GM06990 (cell line): ENCODE results near the gene MICAL3.

Experiments used
- DNase-seq: peaks from one replicate; pipeline ENCODE4 v3.0.0-alpha.2; 2011; ENCODE audit not compliant: insufficient read length; ENCODE audit errors: extremely low read depth
- H3K27me3 ChIP-seq: replicated peaks from 2 replicates; pipeline ENCODE4 v1.6.0; 2011; ENCODE audit warnings: low read length; ENCODE audit not compliant: control insufficient read depth, insufficient read depth
- H3K36me3 ChIP-seq: 2 replicates; pipeline ENCODE4 v1.5.1; 2011; ENCODE audit warnings: low read length; ENCODE audit not compliant: control insufficient read depth, insufficient read depth
- H3K4me3 ChIP-seq: replicated peaks from 2 replicates; pipeline ENCODE4 v1.5.1; 2011; ENCODE audit warnings: low read depth, mild to moderate bottlenecking, control low read depth, low read length
- CTCF ChIP-seq: IDR thresholded peaks from 2 replicates; pipeline ENCODE4 v1.5.1; 2011; ENCODE audit warnings: low read length, control low read depth, mild to moderate bottlenecking, inconsistent platforms; ENCODE audit not compliant: insufficient read depth, poor library complexity, severe bottlenecking

The MICAL3 gene

GRCh38 chr22:17836992-17837742 is 187.2 kb downstream of the MICAL3 start:
- TF ChIP-seq CTCF: no peak
- Histone ChIP-seq H3K27me3 (no peaks in the 10 kb centered on the region), H3K4me3 (no peak overlapping the region), H3K36me3 (no peaks in the 10 kb centered on the region)
- DNase-seq: no peak

GRCh38 chr22:17835256-17835655 is 189.1 kb downstream of the MICAL3 start:
- Histone ChIP-seq H3K27me3 (no peaks in the 10 kb centered on the region), H3K36me3 (no peaks in the 10 kb centered on the region), H3K4me3 (no peak overlapping the region)
- no peak for TF ChIP-seq CTCF
- DNase-seq: no peak

GRCh38 chr22:17833489-17833888 is 190.9 kb downstream of the MICAL3 start:
- no peaks in the 10 kb centered on the region for H3K36me3 ChIP-seq
- H3K27me3 ChIP-seq: no peaks in the 10 kb centered on the region
- no peak for TF ChIP-seq CTCF
- DNase-seq: no peak
- no peak overlapping the region for H3K4me3 ChIP-seq

GRCh38 chr22:17832665-17833064 is 191.7 kb downstream of the MICAL3 start:
- Histone ChIP-seq H3K27me3 (no peaks in the 10 kb centered on the region), H3K36me3 (no peaks in the 10 kb centered on the region), H3K4me3 (no peak overlapping the region)
- no peak for DNase-seq
- TF ChIP-seq CTCF: no peak

- Histone ChIP-seq H3K36me3 (no peaks in the 10 kb centered on the region), H3K27me3 (no peaks in the 10 kb centered on the region), H3K4me3 (no peak overlapping the region)
- TF ChIP-seq CTCF: no peak
- no peak for DNase-seq
Measured at GRCh38 chr22:17831501-17832251, 192.7 kb downstream of the MICAL3 start.
